SK-N-MC (cell line): ENCODE measurements around the gene CHRNA4.

Experiments
- EZH2 ChIP-seq: fragments of 200-600 bp; sonication (generic); IDR thresholded peaks from one replicate; pipeline ENCODE4 v1.6.1; 2017; ENCODE audit warnings: antibody characterized with exemption
- FOXP2 ChIP-seq: optimal IDR thresholded peaks from 2 replicates; pipeline ENCODE3; 2011; ENCODE audit warnings: mild to moderate bottlenecking, moderate library complexity; ENCODE audit not compliant: insufficient read depth; ENCODE audit errors: extremely low read length, control extremely low read depth
- POLR2AphosphoS5 ChIP-seq: IDR thresholded peaks from 2 replicates; pipeline ENCODE4 v1.6.1; 2012; ENCODE audit warnings: mild to moderate bottlenecking, low read depth, low read length, borderline replicate concordance

DNA sequence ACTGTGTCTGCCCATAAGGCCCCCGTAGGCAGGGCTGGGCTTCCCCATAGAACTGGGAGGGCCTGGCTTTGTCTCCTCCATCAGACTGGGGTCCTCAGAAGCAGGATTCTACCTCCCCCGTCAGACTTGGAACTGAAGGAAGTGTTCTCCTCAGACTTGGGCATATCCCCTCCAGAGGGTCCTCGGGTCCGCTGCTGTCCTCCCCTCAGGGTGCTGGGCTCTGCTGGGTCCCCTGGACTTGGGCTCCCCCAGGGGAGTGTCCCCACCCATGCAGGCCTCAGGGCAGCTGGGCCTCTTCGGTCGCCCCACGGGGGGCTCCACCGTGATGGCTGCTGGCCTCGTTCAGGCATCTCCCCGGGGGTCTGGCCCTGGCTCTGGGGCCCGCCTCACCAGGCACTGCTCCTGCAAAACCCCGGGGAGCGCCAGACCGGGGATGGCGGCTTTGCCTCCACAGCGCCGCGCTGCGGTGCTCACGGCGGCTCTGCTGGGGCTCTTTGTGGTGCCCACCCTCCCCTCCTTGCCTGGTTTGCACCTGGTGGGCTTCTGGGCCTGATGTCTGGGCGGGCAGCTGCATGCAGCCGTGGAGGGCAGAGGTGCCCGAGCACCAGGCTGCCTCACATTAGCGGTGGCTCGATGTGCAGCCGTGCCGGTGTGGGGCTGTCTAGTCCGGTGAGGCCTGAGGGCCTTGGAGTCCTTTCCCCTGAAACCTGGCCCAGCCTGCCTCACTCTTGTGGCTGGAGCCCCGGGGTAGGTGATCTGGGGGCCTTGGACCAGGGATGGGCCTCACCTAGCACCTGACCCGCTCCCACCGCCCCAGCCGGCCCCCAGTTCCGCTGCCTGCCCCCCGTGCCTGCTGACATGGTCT, 54.2 kb downstream of the CHRNA4 start:
- TF ChIP-seq EZH2, result no peak
- TF ChIP-seq POLR2AphosphoS5, result no peak
- TF ChIP-seq FOXP2, result no peak
